Muscle layer of colon (tissue), 2 donors: Measurements from ENCODE around the gene TMEM272.

ENCODE experiments used
- H3K27ac ChIP-seq: one replicate; pipeline ENCODE4 v1.7.0; 2013; ENCODE audit warnings: low read depth, mild to moderate bottlenecking, low read length, moderate library complexity
- H3K27me3 ChIP-seq, 2 donors: one replicate each; pipeline ENCODE4 v1.7.0; 2013; ENCODE audit warnings: low read length in 2 of 2, mild to moderate bottlenecking in 2 of 2; ENCODE audit not compliant: insufficient read depth in 2 of 2, control insufficient read depth in 1 of 2
- H3K36me3 ChIP-seq: one replicate; pipeline ENCODE4 v1.7.0; 2013; ENCODE audit warnings: mild to moderate bottlenecking, low read length; ENCODE audit not compliant: insufficient read depth
- H3K4me1 ChIP-seq: one replicate; pipeline ENCODE4 v1.7.0; 2013; ENCODE audit warnings: mild to moderate bottlenecking, low read length; ENCODE audit not compliant: insufficient read depth
- H3K4me3 ChIP-seq, 2 donors: one replicate each; pipeline ENCODE4 v1.7.0; 2013; ENCODE audit warnings: low read length in 2 of 2, low read depth in 1 of 2, mild to moderate bottlenecking in 1 of 2, moderate library complexity in 1 of 2
- H3K9ac ChIP-seq: one replicate; pipeline ENCODE4 v1.7.0; 2013; ENCODE audit warnings: low read length
- H3K9me3 ChIP-seq: one replicate; pipeline ENCODE4 v1.7.0; 2013; ENCODE audit warnings: mild to moderate bottlenecking, low read length
- donor health status: abdominal sarcoma.
- donor health status: Adenocarcinoma of cecum.

TMEM272 gene

DNA sequence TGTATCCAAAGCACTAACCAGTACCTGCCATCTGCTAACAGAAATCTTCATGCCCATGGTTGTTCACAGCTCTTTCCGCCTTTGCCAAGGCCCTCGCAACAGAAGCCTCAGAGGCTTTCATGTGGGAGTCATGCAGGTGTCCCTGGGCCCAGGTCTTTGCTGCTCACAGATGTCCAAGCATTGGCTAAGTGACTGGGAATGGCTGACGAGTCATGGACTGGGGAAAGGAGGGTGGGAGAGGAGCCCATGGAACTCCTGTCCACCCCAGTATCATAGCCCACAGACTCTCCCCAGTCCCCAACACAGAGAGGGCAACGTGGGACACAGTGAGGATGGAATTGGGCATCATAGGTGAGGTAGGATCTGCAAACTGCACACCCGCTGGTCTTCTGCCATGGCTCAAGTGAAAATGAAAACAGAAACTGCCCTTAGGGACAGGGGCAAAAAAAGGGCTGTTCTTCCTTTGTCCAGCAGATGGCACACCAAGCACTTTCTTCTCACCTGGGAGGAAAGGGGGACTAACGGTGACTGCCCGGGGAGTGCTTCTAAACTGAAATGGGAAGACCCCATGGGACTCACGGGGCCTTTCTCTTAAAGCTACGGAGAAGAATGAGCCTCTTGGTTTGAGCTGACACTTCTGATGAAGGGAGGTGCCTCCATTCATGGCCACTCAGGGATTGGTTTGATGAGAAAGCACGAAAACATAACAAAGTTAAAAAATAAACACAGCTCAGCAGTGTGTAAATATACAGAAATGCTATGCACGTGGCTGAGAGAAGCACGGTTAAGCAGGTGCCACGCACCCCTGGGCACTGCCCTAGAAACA, 29.9 kb downstream of the TMEM272 start:
- no peak overlapping the region for H3K27ac ChIP-seq
- peaks cover 21% of the 10 kb centered on the region for H3K4me1 ChIP-seq
- H3K27me3 ChIP-seq: no peaks in the 10 kb centered on the region
- no peaks in the 10 kb centered on the region for H3K36me3 ChIP-seq
- no peaks in the 10 kb centered on the region for H3K9me3 ChIP-seq
- peak overlapping the region in 1 of 2 donors; percentile 51 for H3K4me3 ChIP-seq
- peak overlapping the region; percentile 18 for H3K9ac ChIP-seq

DNA sequence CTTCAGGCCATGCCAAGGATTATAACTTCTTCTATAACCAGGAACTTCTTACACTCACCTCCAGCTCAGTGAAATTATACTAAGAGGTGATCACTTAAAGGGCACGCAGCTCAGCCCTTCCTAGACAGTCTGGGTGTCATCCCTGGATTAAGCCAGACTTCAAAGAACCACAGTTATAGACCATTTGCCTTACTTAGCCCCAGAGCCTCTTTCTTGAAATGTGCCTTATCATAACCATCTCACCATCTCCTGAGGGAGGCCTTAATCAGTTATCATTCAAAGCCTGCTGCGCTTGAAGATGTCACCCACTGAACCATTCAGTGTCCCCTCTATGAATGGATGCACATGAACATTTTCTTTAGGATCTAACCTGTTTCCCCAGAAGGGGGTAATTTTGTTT, 30.9 kb downstream of the TMEM272 start:
- Histone ChIP-seq H3K27me3 (no peaks in the 10 kb centered on the region), H3K4me3 (no peak overlapping the region), H3K9ac (no peak overlapping the region), H3K4me1 (peaks cover 15% of the 10 kb centered on the region), H3K9me3 (no peaks in the 10 kb centered on the region), H3K36me3 (no peaks in the 10 kb centered on the region), H3K27ac (no peak overlapping the region)

DNA sequence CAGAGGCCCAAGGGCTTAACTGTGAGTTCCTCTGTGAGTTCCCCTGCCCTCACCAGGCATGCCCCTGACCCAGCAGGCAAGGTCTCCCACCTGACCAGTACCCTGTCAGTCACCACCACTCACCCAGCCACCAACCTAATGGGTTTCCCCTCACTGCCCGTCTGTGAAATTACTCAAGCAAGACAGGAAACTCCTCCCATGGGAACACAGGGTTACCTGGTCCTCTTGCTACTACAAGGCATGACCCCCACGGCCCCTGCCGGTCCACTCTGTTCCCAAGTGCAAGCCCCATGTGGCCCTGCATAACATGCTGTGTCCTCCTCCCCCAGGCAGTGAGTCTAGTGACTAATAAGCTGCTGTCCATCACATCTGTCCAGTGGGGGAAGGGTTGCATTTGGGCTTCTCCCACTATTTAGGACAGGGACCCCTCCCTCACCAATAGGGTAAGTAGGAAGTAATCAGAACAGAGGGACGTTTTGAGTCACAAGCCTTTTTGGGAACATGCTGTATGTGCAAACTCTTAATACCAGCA, 33.0 kb downstream of the TMEM272 start:
- Histone ChIP-seq H3K27ac (no peak overlapping the region), H3K9ac (no peak overlapping the region)

GRCh38 chr13:51811046-51811445, 33.9 kb downstream of the TMEM272 start:
- Histone ChIP-seq H3K9me3 (no peaks in the 10 kb centered on the region), H3K27ac (no peak overlapping the region), H3K36me3 (no peaks in the 10 kb centered on the region), H3K4me1 (peaks cover 12% of the 10 kb centered on the region), H3K9ac (no peak overlapping the region), H3K4me3 (no peak overlapping the region), H3K27me3 (no peaks in the 10 kb centered on the region)

More for the DNA sequence above, 33.0 kb downstream of the TMEM272 start:
- H3K27me3 ChIP-seq: no peaks in the 10 kb centered on the region
- H3K4me3 ChIP-seq: no peak overlapping the region
- H3K36me3 ChIP-seq: no peaks in the 10 kb centered on the region
- H3K9me3 ChIP-seq: no peaks in the 10 kb centered on the region
- H3K4me1 ChIP-seq: peaks cover 12% of the 10 kb centered on the region

DNA sequence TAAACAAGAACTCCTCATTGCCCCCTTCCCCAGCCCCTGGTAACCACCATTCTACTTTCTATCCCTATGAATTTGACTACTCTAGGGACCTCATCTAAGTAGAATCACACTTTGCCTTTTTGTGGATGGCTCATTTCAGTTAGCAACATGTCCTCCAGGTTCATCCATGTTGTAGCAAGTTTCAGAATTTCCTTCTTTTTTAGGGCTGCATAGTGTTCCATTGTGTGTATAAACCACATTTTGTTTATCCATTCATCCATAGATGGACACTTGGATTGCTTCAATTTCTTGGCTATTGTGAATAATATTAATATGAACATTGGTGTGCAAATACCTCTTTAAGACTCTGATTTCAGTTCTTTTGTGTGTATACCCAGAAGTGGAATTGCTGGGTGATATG, 36.2 kb downstream of the TMEM272 start:
- Histone ChIP-seq H3K27me3 (no peaks in the 10 kb centered on the region), H3K4me3 (no peak overlapping the region), H3K36me3 (no peaks in the 10 kb centered on the region), H3K27ac (no peak overlapping the region), H3K9me3 (no peaks in the 10 kb centered on the region), H3K4me1 (peaks cover 3% of the 10 kb centered on the region), H3K9ac (no peak overlapping the region)

DNA sequence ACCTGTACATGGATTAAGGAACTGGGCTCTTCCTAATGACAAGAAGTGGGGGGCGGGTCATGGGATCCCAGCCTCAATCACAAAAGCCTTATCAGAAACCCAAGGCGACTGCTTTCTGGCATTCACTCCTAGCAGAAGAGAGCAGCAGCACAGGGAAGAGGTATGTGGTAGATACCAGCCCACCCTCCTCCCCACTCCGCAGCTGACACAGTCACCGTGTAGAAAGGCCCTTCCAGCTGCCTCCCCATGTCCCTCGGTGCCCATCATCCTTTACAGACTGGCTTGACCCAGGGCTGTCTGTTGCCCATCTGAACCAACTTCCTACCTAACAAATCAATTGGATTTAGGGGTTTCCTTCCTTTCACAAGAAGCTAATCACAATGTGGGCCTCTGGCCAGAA, 37.9 kb downstream of the TMEM272 start:
- Histone ChIP-seq H3K9me3 (no peaks in the 10 kb centered on the region), H3K27ac (no peak overlapping the region)

GRCh38 chr13:51806566-51806965, 38.4 kb downstream of the TMEM272 start:
- Histone ChIP-seq H3K4me1 (peaks cover 21% of the 10 kb centered on the region), H3K4me3 (no peak overlapping the region), H3K36me3 (no peaks in the 10 kb centered on the region), H3K27me3 (no peaks in the 10 kb centered on the region), H3K9me3 (no peaks in the 10 kb centered on the region), H3K27ac (no peak overlapping the region), H3K9ac (no peak overlapping the region)

More for the DNA sequence above, 37.9 kb downstream of the TMEM272 start:
- H3K36me3 ChIP-seq: no peaks in the 10 kb centered on the region
- H3K27me3 ChIP-seq: no peaks in the 10 kb centered on the region
- H3K9ac ChIP-seq: no peak overlapping the region
- no peak overlapping the region for H3K4me3 ChIP-seq
- H3K4me1 ChIP-seq: peaks cover 17% of the 10 kb centered on the region

DNA sequence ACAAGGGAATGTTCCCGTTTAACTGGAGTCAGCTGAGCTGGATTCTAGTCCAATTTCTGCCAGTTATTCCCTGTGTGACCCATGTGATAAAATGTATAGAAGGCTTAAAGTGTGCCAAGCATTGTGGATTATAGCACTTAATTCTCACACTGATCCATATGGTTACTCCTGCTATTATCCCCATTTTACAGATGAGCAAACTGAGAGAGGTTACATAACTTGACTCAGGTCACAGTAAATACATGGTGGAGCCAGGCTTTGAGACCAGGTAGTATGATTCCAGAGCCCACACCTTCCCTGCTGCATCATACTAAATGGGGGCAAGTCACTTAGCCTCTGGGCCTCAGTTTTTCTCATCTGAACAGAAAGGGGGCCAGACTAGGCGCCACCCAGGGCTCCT, 39.1 kb downstream of the TMEM272 start:
- H3K27me3 ChIP-seq: no peaks in the 10 kb centered on the region
- H3K9ac ChIP-seq: no peak overlapping the region
- H3K36me3 ChIP-seq: no peaks in the 10 kb centered on the region
- peaks cover 28% of the 10 kb centered on the region for H3K4me1 ChIP-seq
- no peak overlapping the region for H3K4me3 ChIP-seq
- no peak overlapping the region for H3K27ac ChIP-seq
- H3K9me3 ChIP-seq: no peaks in the 10 kb centered on the region

DNA sequence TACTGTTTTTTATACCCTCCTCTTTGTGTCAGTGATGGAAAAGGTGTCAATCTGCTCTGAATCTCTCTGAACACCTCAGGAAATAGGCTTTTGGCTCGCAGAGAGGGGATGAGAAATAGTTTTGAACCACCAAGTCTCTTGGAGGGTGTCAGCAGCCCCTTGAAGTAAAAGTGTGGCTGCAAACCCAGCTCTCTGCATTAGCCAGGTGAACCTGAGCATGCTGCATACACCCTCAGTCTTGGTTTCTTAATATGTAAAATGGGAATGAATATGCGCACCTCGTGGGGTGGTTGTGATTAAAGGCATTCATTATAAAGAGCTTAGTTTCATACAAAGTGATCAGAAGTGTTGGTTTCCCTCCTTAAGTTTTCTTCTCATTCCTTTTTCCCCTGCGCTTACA, 39.7 kb downstream of the TMEM272 start:
- Histone ChIP-seq H3K4me3 (peak overlapping the region in 1 of 2 donors; percentile 84), H3K9ac (peak overlapping the region; percentile 80), H3K27ac (no peak overlapping the region)

DNA sequence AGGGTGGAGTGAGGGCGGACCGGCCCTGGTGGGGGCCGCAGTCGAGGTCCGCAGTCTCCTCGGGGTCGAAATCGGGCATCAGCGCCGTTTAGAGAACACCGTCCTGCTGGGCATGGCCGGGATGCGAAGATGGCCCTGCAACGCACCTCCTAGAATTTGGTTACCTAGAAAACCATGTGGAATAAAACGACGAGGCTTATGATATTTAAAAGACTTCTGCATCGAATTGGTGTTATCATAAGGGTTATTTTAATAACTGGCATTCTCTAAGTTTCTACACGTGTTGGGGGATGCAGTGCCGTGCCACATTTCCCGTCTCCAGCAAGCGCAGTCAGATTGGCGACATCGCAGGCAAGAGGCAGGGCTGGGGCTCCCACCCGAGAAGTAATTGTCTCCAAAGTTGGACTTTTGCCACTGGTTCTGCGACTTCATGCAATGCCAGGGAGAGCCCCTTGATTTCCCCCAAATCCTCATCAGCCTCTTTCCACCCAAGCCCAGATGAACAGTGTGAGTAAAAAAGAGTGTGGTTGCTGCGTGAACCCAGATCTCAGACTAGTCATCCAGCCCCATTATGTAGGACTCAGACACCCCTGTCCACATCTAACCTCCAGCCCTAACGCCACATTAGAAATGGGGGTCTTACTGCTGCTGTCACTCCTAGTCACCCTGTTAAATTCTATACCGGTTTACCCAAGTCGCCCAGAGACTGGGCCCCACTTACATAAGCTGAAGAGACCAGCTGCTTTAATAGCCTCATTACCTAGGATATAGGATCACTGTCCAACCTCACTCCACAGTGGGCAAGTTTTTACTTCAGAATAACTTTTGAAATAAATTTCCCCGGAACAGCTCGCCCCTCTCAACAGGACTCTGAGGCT, 40.4 kb downstream of the TMEM272 start:
- Histone ChIP-seq H3K4me1 (peaks cover 39% of the 10 kb centered on the region), H3K27ac (peak overlapping the region; percentile 84)

More for the DNA sequence above, 39.7 kb downstream of the TMEM272 start:
- Histone ChIP-seq H3K36me3 (no peaks in the 10 kb centered on the region), H3K4me1 (peaks cover 34% of the 10 kb centered on the region), H3K27me3 (no peaks in the 10 kb centered on the region), H3K9me3 (no peaks in the 10 kb centered on the region)

More for the DNA sequence above, 40.4 kb downstream of the TMEM272 start:
- H3K4me3 ChIP-seq: peak overlapping the region; percentile 76 to 84
- H3K9me3 ChIP-seq: no peaks in the 10 kb centered on the region
- no peaks in the 10 kb centered on the region for H3K36me3 ChIP-seq
- no peaks in the 10 kb centered on the region for H3K27me3 ChIP-seq
- H3K9ac ChIP-seq: peak overlapping the region; percentile 80
